ENCODE measurements around the gene PSD.

Gene PSD

DNA sequence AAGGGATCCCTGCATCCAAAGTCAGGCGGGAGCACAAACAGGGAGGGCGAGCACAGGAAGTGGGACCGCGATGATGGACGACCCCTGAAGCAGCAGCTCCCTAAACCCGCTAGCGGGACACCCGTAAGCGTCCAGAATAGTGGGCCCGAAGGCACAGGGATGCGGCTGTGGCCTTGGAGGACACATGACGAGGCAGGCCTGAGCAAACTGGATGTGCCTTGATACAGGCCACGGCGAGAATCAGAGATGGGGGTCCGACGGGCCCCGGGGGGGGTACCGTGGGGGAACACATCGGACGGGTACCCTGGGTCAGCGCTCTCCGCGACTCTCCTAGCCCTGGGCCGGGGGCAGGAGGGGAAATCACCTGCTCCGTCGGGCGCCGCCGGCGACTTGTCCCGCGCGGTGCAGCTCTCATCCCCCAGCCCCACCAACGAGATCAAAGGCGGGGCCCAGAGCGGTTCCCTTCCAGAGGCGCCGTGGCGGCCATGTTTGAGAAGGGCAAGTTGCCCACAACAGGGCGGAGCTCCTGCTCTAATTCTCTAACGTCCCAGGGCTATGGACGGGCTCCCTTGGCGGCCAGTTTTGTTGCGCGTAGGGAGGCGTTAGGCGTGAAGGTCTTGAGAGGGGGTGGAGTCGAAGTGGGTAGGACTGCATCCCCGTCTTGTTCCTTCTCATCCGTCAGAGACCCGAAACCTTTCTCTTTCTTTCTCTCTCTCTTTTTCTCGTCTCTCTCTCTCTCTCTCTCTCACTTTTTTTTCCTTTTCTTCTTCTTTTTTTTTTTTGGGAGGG, 13.8 kb upstream of the PSD start, which contains the start of gene CUEDC2 (continued):
- TF ChIP-seq ZNF473 (tag by site-specific recombination; IDR thresholded peaks at IDR 0.05) (no peak), ZNF624 (tag by site-specific recombination; IDR thresholded peaks at IDR 0.05) (no peak), SP2 (tag by site-specific recombination; IDR thresholded peaks at IDR 0.05) (peak; percentile 77), ZBTB7A (tag by site-specific recombination; IDR thresholded peaks at IDR 0.05; ENCODE audit: low read depth) (peak; percentile 88), ZNF398 (tag by site-specific recombination; IDR thresholded peaks at IDR 0.05) (peak; percentile 80), ZNF704 (tag by site-specific recombination; IDR thresholded peaks at IDR 0.05) (no peak), BCL11A (tag by site-specific recombination; IDR thresholded peaks at IDR 0.05; ENCODE audit: low read depth) (no peak), ZNF223 (tag by site-specific recombination; IDR thresholded peaks at IDR 0.05) (no peak), ZNF341 (tag by site-specific recombination; IDR thresholded peaks at IDR 0.05; ENCODE audit: low read depth) (peak; percentile 74), ZNF768 (tag by site-specific recombination; IDR thresholded peaks at IDR 0.05) (no peak), PATZ1 (tag by site-specific recombination; IDR thresholded peaks at IDR 0.05) (peak; percentile 98), ZNF426 (tag by site-specific recombination; IDR thresholded peaks at IDR 0.05) (no peak), ZNF610 (tag by site-specific recombination; IDR thresholded peaks at IDR 0.05; ENCODE audit: borderline replicate concordance) (0 out of 2 replicates have a peak, but pooled peaks have one; percentile 50), ZNF423 (tag by site-specific recombination; IDR thresholded peaks at IDR 0.05) (no peak; the same call in 1 of the 2 replicates), ZSCAN16 (tag by site-specific recombination; IDR thresholded peaks at IDR 0.05) (0 out of 2 replicates have a peak, but pooled peaks have one; percentile 24), ZNF654 (tag by site-specific recombination; IDR thresholded peaks at IDR 0.05; ENCODE audit: low read depth) (0 out of 2 replicates have a peak, but pooled peaks have one; percentile 3), ZNF48 (tag by site-specific recombination; IDR thresholded peaks at IDR 0.05) (no peak), ZIC2 (tag by site-specific recombination; IDR thresholded peaks at IDR 0.05) (peak; percentile 36), ZNF391 (tag by site-specific recombination; IDR thresholded peaks at IDR 0.05; ENCODE audit: borderline replicate concordance, low read depth) (no peak)
- TF ChIP-seq, protein P1, sequence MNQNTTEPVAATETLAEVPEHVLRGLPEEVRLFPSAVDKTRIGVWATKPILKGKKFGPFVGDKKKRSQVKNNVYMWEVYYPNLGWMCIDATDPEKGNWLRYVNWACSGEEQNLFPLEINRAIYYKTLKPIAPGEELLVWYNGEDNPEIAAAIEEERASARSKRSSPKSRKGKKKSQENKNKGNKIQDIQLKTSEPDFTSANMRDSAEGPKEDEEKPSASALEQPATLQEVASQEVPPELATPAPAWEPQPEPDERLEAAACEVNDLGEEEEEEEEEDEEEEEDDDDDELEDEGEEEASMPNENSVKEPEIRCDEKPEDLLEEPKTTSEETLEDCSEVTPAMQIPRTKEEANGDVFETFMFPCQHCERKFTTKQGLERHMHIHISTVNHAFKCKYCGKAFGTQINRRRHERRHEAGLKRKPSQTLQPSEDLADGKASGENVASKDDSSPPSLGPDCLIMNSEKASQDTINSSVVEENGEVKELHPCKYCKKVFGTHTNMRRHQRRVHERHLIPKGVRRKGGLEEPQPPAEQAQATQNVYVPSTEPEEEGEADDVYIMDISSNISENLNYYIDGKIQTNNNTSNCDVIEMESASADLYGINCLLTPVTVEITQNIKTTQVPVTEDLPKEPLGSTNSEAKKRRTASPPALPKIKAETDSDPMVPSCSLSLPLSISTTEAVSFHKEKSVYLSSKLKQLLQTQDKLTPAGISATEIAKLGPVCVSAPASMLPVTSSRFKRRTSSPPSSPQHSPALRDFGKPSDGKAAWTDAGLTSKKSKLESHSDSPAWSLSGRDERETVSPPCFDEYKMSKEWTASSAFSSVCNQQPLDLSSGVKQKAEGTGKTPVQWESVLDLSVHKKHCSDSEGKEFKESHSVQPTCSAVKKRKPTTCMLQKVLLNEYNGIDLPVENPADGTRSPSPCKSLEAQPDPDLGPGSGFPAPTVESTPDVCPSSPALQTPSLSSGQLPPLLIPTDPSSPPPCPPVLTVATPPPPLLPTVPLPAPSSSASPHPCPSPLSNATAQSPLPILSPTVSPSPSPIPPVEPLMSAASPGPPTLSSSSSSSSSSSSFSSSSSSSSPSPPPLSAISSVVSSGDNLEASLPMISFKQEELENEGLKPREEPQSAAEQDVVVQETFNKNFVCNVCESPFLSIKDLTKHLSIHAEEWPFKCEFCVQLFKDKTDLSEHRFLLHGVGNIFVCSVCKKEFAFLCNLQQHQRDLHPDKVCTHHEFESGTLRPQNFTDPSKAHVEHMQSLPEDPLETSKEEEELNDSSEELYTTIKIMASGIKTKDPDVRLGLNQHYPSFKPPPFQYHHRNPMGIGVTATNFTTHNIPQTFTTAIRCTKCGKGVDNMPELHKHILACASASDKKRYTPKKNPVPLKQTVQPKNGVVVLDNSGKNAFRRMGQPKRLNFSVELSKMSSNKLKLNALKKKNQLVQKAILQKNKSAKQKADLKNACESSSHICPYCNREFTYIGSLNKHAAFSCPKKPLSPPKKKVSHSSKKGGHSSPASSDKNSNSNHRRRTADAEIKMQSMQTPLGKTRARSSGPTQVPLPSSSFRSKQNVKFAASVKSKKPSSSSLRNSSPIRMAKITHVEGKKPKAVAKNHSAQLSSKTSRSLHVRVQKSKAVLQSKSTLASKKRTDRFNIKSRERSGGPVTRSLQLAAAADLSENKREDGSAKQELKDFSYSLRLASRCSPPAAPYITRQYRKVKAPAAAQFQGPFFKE (tag by site-specific recombination; IDR thresholded peaks at IDR 0.05; ENCODE audit: borderline replicate concordance) = no peak
- TF ChIP-seq, protein P2, sequence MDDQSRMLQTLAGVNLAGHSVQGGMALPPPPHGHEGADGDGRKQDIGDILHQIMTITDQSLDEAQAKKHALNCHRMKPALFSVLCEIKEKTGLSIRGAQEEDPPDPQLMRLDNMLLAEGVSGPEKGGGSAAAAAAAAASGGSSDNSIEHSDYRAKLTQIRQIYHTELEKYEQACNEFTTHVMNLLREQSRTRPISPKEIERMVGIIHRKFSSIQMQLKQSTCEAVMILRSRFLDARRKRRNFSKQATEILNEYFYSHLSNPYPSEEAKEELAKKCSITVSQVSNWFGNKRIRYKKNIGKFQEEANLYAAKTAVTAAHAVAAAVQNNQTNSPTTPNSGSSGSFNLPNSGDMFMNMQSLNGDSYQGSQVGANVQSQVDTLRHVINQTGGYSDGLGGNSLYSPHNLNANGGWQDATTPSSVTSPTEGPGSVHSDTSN (CRISPR knock-in tag; IDR thresholded peaks at IDR 0.05) = no peak

Data from HEK293 (cell line).